HepG2 (cell line): ENCODE results near the gene SMARCA5. TPM values are rescaled to one million over a fixed set of nuclear protein-coding genes. Genes with fewer than 3 reads are reported as not detected.

Experiments
- CREM ChIP-seq, 2 experiments: sonication (generic) in 1 of 2; formaldehyde crosslinking in 1 of 2; IDR thresholded peaks; 2 replicates each; pipeline versions ENCODE4 v1.4.0 to v1.6.1; 2016 to 2020; ENCODE audit warnings: antibody characterized with exemption in 1 of 2, mild to moderate bottlenecking in 1 of 2, missing genetic modification reagents in 1 of 2
- FOSL1 ChIP-seq: sonication (generic); formaldehyde crosslinking; IDR thresholded peaks from 2 replicates; pipeline ENCODE4 v1.9.0; 2021; ENCODE audit warnings: missing genetic modification reagents, borderline replicate concordance
- KDM2A ChIP-seq: sonication (generic); formaldehyde crosslinking; IDR thresholded peaks from 2 replicates; pipeline ENCODE4 v1.4.0; 2020; ENCODE audit warnings: low read depth, missing genetic modification reagents, borderline replicate concordance
- MTA1 ChIP-seq: sonication (generic); formaldehyde crosslinking; IDR thresholded peaks from 2 replicates; pipeline ENCODE4 v1.4.0; 2020; ENCODE audit warnings: missing genetic modification reagents, mild to moderate bottlenecking, borderline replicate concordance
- MZF1 ChIP-seq: sonication (generic); formaldehyde crosslinking; IDR thresholded peaks from 2 replicates; pipeline ENCODE4 v1.8.1; 2023; ENCODE audit warnings: mild to moderate bottlenecking, missing genetic modification reagents, borderline replicate concordance
- NCOA5 ChIP-seq: sonication (generic); formaldehyde crosslinking; IDR thresholded peaks from 2 replicates; pipeline ENCODE4 v1.4.0; 2020; ENCODE audit warnings: missing genetic modification reagents
- RARA ChIP-seq: IDR thresholded peaks from 2 replicates; pipeline ENCODE4 v1.6.1; 2016; ENCODE audit warnings: missing genetic modification reagents, missing compliant biosample characterization
- SAFB2 ChIP-seq: sonication (generic); formaldehyde crosslinking; IDR thresholded peaks from 2 replicates; pipeline ENCODE4 v1.5.1; 2020; ENCODE audit warnings: missing genetic modification reagents, low read depth, mild to moderate bottlenecking, borderline replicate concordance
- SALL2 ChIP-seq: sonication (generic); formaldehyde crosslinking; IDR thresholded peaks from 2 replicates; pipeline ENCODE4 v1.8.1; 2023; ENCODE audit warnings: mild to moderate bottlenecking, missing genetic modification reagents, inconsistent platforms
- XRCC5 ChIP-seq: fragments of 200-400 bp; formaldehyde crosslinking; optimal IDR thresholded peaks from 2 replicates; pipeline ENCODE3; 2017; ENCODE audit warnings: mild to moderate bottlenecking, low read length
- ZFP62 ChIP-seq: sonication (generic); formaldehyde crosslinking; IDR thresholded peaks from 2 replicates; pipeline ENCODE4 v1.4.0; 2020; ENCODE audit warnings: missing genetic modification reagents
- ZNF205 ChIP-seq: IDR thresholded peaks from 2 replicates; pipeline ENCODE4 v1.6.1; 2018; ENCODE audit warnings: missing biosample characterization, missing genetic modification reagents
- ZNF232 ChIP-seq: sonication (generic); formaldehyde crosslinking; IDR thresholded peaks from 2 replicates; pipeline ENCODE4 v1.4.0; 2020; ENCODE audit warnings: missing genetic modification reagents, borderline replicate concordance
- ZNF343 ChIP-seq: sonication (generic); formaldehyde crosslinking; IDR thresholded peaks from 2 replicates; pipeline ENCODE4 v1.4.0; 2020; ENCODE audit warnings: mild to moderate bottlenecking, missing genetic modification reagents
- ZNF543 ChIP-seq: sonication (generic); formaldehyde crosslinking; IDR thresholded peaks from 2 replicates; pipeline ENCODE4 v1.4.0; 2020; ENCODE audit warnings: mild to moderate bottlenecking, missing genetic modification reagents
- ZNF550 ChIP-seq: sonication (generic); formaldehyde crosslinking; IDR thresholded peaks from 2 replicates; pipeline ENCODE4 v1.4.0; 2020; ENCODE audit warnings: mild to moderate bottlenecking, missing genetic modification reagents, borderline replicate concordance
- ZNF577 ChIP-seq: sonication (generic); formaldehyde crosslinking; IDR thresholded peaks from 2 replicates; pipeline ENCODE4 v1.4.0; 2020; ENCODE audit warnings: mild to moderate bottlenecking, low read depth, missing genetic modification reagents, borderline replicate concordance
- ZNF616 ChIP-seq: sonication (generic); formaldehyde crosslinking; IDR thresholded peaks from 2 replicates; pipeline ENCODE4 v1.5.0; 2020; ENCODE audit warnings: low read depth, mild to moderate bottlenecking, missing genetic modification reagents
- polyA plus RNA-seq, 8 experiments: library from polyadenylated mRNA; depleted of rRNA in 3 of 8; stranded (reverse) in 7 of 8; unstranded in 1 of 8; fragments of >200 nt; fragmentation: Illumina TruSeq in 4 of 8; extraction: Trizol in 4 of 8; gene quantifications; 2 replicates each; pipeline versions ENCODE4 v1.2.1 to v1.2.3, GENCODE V29; 2011 to 2016; ENCODE audit warnings: low read depth in 4 of 8, missing spikeins in 1 of 8, mixed read lengths in 1 of 8; ENCODE audit not compliant: insufficient read depth in 1 of 8
- total RNA-seq, 5 experiments: library from RNA; depleted of rRNA; stranded (reverse); fragments of >200 nt; fragmentation: Illumina TruSeq; extraction: Trizol; gene quantifications; 2 replicates each; pipeline ENCODE4 v1.2.3, GENCODE V29; 2016; ENCODE audit warnings: low read depth in 1 of 5
- TF ChIP-seq, protein P1 (sequence below), 2 experiments: sonication (generic) in 1 of 2; formaldehyde crosslinking in 1 of 2; IDR thresholded peaks; 2 replicates each; pipeline versions ENCODE4 v1.6.1 to v1.9.0; 2014 to 2022; ENCODE audit warnings: antibody characterized with exemption in 1 of 2, borderline replicate concordance in 1 of 2, inconsistent platforms in 1 of 2, low read depth in 1 of 2, missing genetic modification reagents in 1 of 2
- TF ChIP-seq, protein P2 (sequence below): sonication (generic); formaldehyde crosslinking; IDR thresholded peaks from 2 replicates; pipeline ENCODE4 v1.5.0; 2020; ENCODE audit warnings: missing genetic modification reagents
- TF ChIP-seq, protein P3 (sequence below): sonication (generic); formaldehyde crosslinking; IDR thresholded peaks from 2 replicates; pipeline ENCODE4 v1.8.0; 2023; ENCODE audit warnings: mild to moderate bottlenecking, missing genetic modification reagents

Gene SMARCA5
- total and polyA plus RNA-seq, 2 of the 13 experiments (the other 11 are each of a cell fraction or from before 2014, with no cell fraction given) = 7.0 to 37.5 TPM

DNA sequence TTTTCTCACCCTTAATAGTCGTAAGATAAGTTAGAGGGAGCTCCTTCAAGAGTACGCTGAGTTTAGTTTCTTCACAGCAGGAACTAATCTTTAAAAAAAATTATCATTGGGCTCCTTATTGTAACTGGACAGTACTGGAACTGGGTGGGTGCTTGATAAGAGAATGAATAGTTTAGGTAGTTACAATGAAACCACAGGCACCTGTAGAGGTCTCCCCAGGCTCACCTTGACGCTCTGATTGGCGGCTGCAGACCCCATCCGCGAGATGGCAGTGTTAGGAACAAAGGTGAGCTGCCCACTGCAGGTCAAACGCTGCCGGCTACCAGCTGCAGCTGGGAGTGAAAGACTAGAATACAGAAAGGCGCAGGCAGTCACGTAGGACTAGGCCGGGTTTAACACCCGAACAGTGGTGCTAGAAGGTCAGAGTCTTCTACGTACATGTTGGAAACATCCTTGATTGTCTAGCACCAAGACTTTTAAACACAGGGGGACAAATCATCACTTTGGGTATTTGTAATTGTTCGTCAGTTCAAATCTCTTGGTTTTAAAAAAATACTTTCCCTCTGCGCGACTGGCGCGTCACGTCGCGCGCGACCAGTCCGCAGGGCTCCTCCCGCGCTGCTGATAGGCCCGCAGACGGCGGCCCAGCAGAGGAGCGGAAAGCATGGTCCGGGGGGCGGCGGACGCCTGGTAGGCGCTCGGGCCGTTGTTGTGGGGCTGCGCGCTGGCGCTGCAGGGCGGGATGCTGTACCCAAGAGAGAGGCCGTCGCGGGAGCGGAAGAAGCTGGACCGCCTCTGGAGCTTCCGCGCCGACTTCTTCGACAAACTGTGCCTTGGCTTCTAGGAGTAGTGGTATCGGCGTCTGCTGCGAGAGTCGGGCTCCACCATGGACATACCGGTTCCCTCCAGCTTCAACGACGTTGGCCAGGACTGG lies 45.6 kb downstream of the SMARCA5 start (continued):
- no peak for TF ChIP-seq ZNF543 (CRISPR knock-in tag)
- TF ChIP-seq RARA (CRISPR knock-in tag) = 0 out of 2 replicates have a peak, but pooled peaks have one; percentile 14
- TF ChIP-seq NCOA5 (CRISPR knock-in tag) = no peak
- TF ChIP-seq CREM (IDR thresholded peaks at IDR 0.05) = peak; percentile 63; the same call in 1 of the 2 replicates
- no peak for TF ChIP-seq CREM (CRISPR knock-in tag; IDR thresholded peaks at IDR 0.05)
- TF ChIP-seq SALL2 = peak; percentile 49; the same call in 1 of the 2 replicates
- TF ChIP-seq ZNF550 (CRISPR knock-in tag) = 0 out of 2 replicates have a peak, but pooled peaks have one; percentile 51
- 0 out of 2 replicates have a peak, but pooled peaks have one; percentile 42 for TF ChIP-seq ZNF343 (CRISPR knock-in tag)
- no peak for TF ChIP-seq FOSL1 (CRISPR knock-in tag)
- TF ChIP-seq ZFP62 (CRISPR knock-in tag) = no peak
- TF ChIP-seq, protein P1, sequence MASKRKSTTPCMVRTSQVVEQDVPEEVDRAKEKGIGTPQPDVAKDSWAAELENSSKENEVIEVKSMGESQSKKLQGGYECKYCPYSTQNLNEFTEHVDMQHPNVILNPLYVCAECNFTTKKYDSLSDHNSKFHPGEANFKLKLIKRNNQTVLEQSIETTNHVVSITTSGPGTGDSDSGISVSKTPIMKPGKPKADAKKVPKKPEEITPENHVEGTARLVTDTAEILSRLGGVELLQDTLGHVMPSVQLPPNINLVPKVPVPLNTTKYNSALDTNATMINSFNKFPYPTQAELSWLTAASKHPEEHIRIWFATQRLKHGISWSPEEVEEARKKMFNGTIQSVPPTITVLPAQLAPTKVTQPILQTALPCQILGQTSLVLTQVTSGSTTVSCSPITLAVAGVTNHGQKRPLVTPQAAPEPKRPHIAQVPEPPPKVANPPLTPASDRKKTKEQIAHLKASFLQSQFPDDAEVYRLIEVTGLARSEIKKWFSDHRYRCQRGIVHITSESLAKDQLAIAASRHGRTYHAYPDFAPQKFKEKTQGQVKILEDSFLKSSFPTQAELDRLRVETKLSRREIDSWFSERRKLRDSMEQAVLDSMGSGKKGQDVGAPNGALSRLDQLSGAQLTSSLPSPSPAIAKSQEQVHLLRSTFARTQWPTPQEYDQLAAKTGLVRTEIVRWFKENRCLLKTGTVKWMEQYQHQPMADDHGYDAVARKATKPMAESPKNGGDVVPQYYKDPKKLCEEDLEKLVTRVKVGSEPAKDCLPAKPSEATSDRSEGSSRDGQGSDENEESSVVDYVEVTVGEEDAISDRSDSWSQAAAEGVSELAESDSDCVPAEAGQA (IDR thresholded peaks at IDR 0.05; ENCODE audit: low read depth) = peak; percentile 80
- TF ChIP-seq, protein P1 (CRISPR knock-in tag; IDR thresholded peaks at IDR 0.05; ENCODE audit: borderline replicate concordance) = no peak
- TF ChIP-seq MTA1 = no peak; the same call in 1 of the 2 replicates
- TF ChIP-seq, protein P2, sequence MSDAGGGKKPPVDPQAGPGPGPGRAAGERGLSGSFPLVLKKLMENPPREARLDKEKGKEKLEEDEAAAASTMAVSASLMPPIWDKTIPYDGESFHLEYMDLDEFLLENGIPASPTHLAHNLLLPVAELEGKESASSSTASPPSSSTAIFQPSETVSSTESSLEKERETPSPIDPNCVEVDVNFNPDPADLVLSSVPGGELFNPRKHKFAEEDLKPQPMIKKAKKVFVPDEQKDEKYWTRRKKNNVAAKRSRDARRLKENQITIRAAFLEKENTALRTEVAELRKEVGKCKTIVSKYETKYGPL = no peak
- TF ChIP-seq XRCC5 = peak; percentile 91
- TF ChIP-seq ZNF577 (CRISPR knock-in tag) = no peak
- TF ChIP-seq ZNF205 = peak; percentile 71; the same call in 1 of the 2 replicates
- no peak for TF ChIP-seq ZNF616
- no peak for TF ChIP-seq SAFB2
- TF ChIP-seq, protein P3, sequence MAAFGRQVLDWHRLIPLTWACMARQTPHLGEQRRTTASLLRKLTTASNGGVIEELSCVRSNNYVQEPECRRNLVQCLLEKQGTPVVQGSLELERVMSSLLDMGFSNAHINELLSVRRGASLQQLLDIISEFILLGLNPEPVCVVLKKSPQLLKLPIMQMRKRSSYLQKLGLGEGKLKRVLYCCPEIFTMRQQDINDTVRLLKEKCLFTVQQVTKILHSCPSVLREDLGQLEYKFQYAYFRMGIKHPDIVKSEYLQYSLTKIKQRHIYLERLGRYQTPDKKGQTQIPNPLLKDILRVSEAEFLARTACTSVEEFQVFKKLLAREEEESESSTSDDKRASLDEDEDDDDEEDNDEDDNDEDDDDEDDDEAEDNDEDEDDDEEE (CRISPR knock-in tag) = no peak
- no peak for TF ChIP-seq MZF1
- 0 out of 2 replicates have a peak, but pooled peaks have one; percentile 51 for TF ChIP-seq ZNF232
- peak; percentile 83; the same call in 1 of the 2 replicates for TF ChIP-seq KDM2A (CRISPR knock-in tag)
